HG03378 (cell line): ENCODE results near the gene SLC35F1.

Source experiments
- ATAC-seq: cut with Tn5 transposase; IDR thresholded peaks from one replicate; pipeline ENCODE4 v1.9.1; 2021; ENCODE audit warnings: mild to moderate bottlenecking, moderate library complexity; ENCODE audit not compliant: unreplicated experiment

Gene SLC35F1

DNA sequence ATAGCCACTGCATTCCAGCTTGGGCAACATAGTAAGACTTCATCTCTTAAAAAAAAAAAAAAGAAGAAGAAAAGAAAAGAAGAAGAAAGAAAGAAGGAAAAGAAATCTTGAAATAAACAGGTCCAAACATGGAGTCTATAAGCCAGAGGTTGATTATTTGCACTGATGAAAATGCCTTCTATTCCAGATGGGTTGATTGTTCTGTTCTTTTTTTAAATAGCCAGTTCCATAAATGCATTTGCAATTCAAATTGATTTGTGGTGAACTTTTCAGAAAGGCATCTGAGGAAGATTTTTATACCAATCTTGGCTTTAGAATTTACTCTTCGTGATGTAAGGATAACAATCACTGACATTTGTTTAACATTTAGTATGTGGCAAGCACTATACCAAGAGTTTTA is 397.3 kb downstream of the SLC35F1 start:
- no peak for ATAC-seq

GRCh38 chr6:118305081-118305480 is 398.0 kb downstream of the SLC35F1 start:
- no peak for ATAC-seq

DNA sequence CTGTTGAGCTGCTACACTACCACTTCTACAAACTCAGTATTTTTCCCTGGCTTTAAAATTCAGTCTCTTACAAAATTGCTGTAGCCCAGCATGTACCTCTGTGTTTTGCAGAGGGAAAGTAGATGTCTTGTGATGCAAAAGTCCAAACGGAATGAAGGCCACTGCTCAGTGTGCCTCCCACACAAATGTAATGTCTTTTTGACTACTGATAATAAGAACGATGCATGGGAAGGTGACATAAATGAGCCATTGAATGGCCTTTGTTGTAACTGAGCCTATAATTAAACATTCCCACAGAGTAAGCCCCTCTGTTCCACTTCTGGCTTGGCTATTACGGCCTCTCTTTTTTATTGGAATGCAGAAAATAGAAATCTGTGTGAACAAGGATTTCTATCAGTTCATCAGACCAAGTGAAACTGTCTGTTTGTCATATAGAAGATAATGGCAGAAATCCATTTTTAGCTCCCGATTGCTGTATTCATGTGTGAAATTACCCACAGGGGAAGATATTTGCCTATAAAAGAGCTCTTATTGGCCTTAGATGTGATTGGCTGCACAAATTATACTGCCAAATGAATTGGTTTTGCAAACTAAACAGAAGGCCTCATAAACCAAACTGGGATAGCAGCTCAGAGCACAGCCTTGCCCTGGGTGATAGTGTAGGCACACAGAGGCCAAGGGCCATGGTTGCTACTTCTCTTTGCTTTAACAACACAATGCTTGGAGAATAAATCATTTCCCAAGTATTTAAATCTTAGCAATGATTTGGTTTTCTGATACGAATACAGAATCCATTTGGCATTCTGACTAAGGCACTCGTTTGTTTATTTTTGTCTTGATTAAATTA is 399.6 kb downstream of the SLC35F1 start:
- no peak for ATAC-seq

DNA sequence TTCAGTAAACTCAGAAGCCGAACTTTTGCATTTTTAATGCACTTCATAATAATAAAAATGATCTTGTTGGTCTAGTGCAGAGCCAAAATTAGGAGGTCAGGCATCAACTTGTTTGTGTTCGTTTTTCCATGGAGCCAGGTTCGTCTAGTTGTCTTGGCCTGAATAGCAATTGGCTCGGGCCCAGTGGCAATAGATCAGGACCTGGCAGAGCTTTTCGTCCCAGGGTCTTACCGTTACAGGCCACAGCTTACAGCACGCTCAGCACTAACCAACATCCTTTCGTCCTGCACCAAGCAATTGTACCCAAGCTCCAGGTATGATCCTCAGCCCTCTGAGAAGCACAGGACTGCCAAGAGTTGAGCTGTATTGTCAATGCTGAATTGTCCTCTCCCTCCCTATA is 400.5 kb downstream of the SLC35F1 start:
- ATAC-seq: no peak

GRCh38 chr6:118309337-118310093 is 402.5 kb downstream of the SLC35F1 start:
- ATAC-seq: no peak

- no peak for ATAC-seq
Observed at GRCh38 chr6:118313208-118313607, 406.1 kb downstream of the SLC35F1 start.

DNA sequence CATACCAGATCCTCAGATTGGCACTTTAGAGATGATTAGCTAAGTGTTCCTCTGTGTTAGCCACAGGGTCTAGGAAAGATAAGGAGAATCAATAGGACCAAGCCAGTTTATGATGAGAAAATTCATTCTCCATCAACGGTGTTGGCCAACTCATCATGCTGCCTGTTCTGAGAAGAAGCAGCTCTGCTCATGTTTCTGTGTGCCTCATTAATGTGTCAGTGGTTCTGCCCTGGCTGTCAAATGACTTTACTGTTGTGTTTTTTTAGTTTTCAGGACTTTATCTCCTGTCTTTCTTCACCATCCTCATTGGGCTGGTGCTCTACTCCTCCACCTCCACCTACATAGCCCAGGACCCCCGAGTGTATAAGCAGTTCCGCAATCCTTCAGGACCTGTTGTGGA is 406.7 kb downstream of the SLC35F1 start:
- no peak for ATAC-seq

DNA sequence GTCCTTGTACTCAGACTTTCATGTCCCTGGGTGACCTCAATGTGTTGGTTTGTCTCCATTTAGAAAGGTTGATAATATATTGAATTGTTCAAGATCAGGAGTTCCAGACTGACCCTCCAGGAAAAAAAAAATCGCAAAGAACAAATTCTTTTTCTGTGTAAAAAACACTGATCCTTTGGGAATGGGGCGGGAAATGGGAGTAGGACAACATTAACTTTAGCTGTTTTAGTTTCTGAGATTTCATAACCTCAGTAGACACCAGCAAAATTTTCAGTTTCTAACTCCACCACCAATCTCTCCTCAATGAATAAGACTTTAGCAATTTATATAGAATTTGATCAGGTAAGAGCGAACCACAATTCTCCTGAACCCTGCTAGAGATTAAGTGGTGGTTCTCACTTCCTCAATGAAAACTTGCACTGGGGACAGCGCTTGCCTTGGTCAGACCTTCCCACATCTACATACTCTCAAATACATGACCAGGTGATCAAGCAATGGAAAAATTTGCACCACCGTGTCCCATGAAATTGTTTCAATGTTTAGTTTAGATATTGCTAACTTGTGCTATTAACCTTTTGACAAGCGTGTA is 409.8 kb downstream of the SLC35F1 start:
- no peak for ATAC-seq

DNA sequence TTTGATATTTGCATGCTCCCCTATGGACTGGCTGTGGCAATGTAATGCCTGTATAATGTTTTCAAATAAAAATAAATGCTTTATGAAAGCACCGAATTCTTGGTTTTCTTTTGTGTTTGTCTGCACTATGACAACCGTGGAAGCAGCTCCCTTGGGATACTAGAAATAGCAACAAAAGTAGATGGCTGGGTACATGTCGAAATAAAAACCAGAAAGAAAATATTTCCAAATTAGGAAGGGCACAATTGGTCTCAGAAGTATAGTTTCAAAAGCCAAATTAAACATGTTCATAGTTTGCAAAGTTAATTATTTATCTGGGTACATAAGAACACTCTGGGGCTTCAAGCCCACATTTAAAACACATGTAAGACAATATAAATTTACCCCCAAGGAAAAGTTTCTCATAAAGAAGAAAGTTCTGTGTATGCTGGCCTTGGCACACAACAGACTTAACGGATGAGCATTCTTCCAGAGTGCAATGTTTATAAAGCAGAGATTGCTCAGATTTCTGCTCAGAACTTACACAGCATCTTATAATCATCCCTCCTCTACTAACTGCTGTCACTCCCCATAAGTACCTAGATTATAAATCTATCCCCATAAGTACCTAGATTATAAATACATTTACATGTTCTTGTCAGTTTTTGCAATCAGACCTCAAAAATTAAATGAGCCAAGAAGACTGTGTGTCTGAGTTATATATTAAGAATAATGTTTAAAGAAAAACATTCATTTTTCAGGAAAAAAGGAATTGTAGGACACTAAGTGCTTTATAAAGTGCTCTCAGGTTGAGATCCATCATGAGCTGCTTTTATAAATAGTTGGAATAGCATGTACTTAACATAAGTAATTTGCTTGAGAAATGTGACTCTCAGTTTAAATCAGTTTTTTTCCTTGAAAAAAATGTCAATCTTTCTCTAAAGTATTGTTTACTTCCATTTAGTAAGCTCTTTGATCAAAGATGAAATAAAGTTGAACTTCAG is 410.8 kb downstream of the SLC35F1 start:
- ATAC-seq: no peak

- ATAC-seq: no peak
Observed at GRCh38 chr6:118318648-118319047, 411.6 kb downstream of the SLC35F1 start.

- no peak for ATAC-seq
Observed at GRCh38 chr6:118319416-118319815, 412.4 kb downstream of the SLC35F1 start.

DNA sequence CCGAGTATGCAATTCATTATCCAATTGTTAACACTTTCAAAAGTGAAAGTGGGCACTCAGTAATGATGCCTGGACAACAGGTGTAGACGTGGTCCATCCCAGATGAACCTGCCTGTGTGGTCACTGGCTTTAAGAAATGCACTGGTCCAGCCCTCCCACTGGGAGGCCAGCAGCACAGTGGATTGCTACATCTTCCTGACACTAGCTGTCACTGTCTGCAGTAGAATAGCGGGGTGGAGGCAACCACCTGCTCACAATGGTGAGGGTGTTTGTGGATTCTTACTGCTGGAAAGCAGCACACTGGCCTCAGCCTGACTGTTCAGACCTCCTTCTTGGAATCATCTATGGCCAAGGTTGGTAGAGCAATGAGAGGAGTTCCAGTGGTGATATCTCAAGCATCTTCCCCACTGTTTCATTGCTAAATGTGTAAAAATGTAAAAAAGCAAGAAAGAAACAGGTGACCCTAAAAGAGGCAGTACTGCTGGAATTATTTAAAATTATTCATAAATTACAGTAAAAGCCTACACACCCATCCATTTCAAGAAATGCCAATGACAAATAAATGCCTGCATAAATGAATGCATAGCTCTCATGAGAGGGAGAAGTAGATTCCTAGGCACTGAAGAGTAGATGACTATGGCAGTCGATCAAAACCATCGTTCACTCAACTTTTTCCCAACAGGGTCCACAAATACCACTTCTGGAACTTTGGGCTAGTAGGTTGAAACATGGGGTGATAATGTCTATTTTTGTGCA is 413.0 kb downstream of the SLC35F1 start:
- no peak for ATAC-seq

GRCh38 chr6:118320652-118321051 is 413.6 kb downstream of the SLC35F1 start:
- ATAC-seq: no peak

DNA sequence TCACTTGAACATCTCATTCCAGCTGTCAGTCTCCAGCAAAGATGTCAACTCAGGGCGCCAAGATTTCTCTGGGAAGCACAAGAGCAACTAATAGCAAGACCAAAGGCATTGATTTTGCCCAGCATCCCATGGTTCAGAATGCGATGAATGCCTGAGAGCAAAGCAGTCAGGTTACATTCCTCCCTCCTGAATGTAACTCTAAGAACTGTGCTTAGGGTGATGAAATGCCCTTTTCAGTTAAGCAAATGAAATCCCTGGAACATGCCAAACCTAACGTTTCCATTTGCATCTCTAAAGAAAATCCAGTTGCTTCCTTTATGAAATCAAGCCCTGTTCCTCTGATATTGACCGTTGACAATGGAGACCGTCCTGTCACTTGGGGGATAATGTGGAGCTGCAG is 417.1 kb downstream of the SLC35F1 start:
- no peak for ATAC-seq

DNA sequence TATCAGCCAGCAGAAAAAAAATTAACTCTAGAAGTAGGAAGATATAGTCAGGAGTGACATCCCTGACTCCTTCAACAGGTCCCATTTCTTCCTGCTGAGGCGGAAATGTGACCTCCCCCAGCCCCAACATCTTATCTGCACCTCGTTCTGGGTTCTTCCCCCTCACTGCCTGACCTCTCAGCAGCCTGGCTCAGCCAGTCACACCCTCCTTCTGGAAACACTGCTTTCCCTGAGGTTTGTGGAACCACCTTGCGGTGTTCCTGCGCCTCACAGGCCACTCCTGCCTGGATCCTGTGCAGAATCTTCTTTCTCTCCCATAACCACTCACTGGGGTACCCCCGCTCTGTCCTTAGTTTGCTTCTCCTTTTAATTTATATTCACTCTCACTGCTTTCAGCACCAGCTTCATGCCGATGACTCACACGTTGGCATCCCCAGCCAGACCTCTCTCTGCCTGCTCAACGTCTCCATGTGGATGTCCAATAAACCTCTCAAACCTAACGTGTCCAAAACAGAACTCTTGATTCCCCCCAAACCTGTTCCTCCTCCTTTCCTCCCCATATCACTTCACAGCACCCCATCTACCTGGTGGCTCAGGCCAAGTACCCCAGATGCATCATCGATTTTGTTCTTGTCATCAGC is 418.3 kb downstream of the SLC35F1 start:
- ATAC-seq: no peak

DNA sequence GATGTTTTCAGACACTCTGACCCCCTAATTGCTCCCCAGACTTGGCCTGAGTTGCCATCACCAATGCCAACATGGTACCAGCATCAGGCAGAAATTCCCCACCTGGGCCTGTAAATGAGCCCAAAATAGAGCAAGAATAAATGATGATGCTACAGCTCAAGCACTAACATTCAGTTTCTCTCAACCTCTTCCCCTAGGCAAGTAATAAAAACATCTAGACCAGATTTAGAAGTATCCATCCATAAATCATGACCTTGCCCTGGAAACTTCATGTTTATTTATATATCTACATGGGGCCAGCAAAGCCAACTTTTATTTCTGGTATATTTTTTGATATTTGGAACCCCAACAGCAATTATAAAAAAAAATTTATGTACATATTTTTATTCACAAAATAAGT is 419.6 kb downstream of the SLC35F1 start:
- no peak for ATAC-seq

- no peak for ATAC-seq
Observed at GRCh38 chr6:118327237-118327636, 420.2 kb downstream of the SLC35F1 start.

DNA sequence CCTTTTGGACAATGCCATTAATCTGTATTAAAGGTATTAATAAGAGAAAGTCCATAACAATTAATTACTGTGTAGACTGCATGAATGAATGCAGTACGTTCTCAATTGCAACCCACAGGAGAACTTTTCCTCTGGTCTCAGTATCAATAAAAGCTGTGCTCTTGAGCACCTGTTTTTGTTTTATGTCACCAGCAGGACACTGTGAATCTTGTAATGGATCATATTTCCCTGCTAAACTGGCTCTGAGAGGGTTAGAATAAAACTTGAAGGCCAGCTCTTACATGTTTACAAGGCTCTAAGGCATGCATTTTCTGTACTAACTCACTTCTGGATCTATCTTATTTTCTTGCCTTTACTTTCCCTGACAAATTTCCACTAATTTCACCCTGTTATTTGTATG is 426.7 kb downstream of the SLC35F1 start:
- ATAC-seq: no peak

- no peak for ATAC-seq
Observed at GRCh38 chr6:118334634-118335033, 427.6 kb downstream of the SLC35F1 start.
